A549 (cell line): ENCODE results near the gene APOBEC4.

Experiments
- BHLHE40 ChIP-seq: IDR thresholded peaks from 2 replicates; pipeline ENCODE4 v1.6.1; 2012; ENCODE audit warnings: low read depth, low read length, inconsistent platforms
- CHD2 ChIP-seq: fragments of 150-350 bp; IDR thresholded peaks from 2 replicates; pipeline ENCODE4 v1.6.1; 2014; ENCODE audit warnings: low read length; ENCODE audit not compliant: partially characterized antibody
- CTCF ChIP-seq: fragments of >200 bp; sonication (Bioruptor Twin); formaldehyde crosslinking; IDR thresholded peaks from 3 replicates; pipeline ENCODE4 v1.5.1; 2016
- EP300 ChIP-seq, 2 experiments: fragments of >200 bp; sonication (Bioruptor Twin); formaldehyde crosslinking; IDR thresholded peaks; 2 replicates in 1 of 2; 3 replicates in 1 of 2; pipeline ENCODE4 v1.6.1; 2016 to 2017
- JUNB ChIP-seq: fragments of >200 bp; sonication (Bioruptor Twin); formaldehyde crosslinking; IDR thresholded peaks from 2 replicates; pipeline ENCODE4 v1.6.1; 2016
- MAX ChIP-seq: IDR thresholded peaks from 2 replicates; pipeline ENCODE4 v1.6.1; 2012
- POLR2A ChIP-seq: IDR thresholded peaks from 2 replicates; pipeline ENCODE4 v1.6.1; 2012; ENCODE audit warnings: mild to moderate bottlenecking, low read length
- RCOR1 ChIP-seq: fragments of 150-350 bp; IDR thresholded peaks from 2 replicates; pipeline ENCODE4 v1.6.1; 2014; ENCODE audit warnings: antibody characterized with exemption, low read length, low read depth
- RFX5 ChIP-seq: fragments of 450-650 bp; IDR thresholded peaks from 2 replicates; pipeline ENCODE4 v1.7.1; 2014; ENCODE audit warnings: antibody characterized with exemption, mild to moderate bottlenecking, moderate library complexity
- TP53 ChIP-seq: fragments of 250-450 bp; sonication (Bioruptor Pico); IDR thresholded peaks from 2 replicates; pipeline ENCODE4 v1.5.0; 2021; ENCODE audit warnings: mild to moderate bottlenecking, moderate library complexity
- TF ChIP-seq, protein P1 (sequence below): fragments of 250-450 bp; sonication (Bioruptor Pico); IDR thresholded peaks from 2 replicates; pipeline ENCODE4 v1.5.0; 2020; ENCODE audit warnings: low read depth, mild to moderate bottlenecking, moderate library complexity
- TF ChIP-seq, protein P2 (sequence below): fragments of 200-600 bp; sonication (generic); IDR thresholded peaks from 2 replicates; pipeline ENCODE4 v1.6.1; 2016; ENCODE audit warnings: antibody characterized with exemption, mild to moderate bottlenecking, moderate library complexity
- TF ChIP-seq, protein P3 (sequence below): fragments of >200 bp; sonication (Bioruptor Twin); formaldehyde crosslinking; IDR thresholded peaks from 2 replicates; pipeline ENCODE4 v1.6.1; 2016

DNA sequence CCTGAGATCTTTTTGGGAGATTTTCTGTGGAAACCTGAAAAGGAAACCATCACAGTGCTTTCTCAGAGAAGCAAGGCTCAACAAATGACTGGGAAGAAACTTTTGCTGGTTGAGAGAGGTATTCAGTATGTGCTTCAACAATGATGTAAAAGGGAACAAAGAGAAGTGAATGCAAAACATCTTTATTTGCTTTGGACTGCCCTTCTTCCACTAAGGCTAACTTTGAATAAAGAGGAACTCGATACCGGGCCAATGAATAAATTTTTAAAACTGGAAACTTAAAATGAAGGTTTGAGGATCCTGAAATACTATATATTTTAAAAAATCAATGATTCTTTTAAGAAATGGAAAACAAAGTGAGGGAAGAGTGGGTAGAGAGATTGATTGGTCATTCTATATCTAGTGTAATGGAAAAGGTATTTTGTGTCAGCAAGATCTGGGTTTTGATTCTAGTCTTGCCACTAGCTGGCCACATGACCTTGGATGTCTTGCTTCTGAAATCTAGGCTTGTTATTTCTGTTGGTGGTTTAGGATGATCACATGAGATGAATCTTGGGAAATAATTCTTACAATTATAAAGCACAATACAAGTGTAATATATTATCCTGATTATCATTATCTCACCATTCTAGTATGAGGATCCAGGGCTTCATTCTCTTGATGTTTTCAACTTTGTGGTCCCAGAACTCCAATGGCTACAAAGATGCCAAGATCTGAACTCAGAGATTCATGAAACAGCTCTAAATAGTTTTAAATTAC is 34.6 kb upstream of the APOBEC4 start:
- TF ChIP-seq CTCF (no peak), CHD2 (no peak), POLR2A (no peak), BHLHE40 (no peak), RFX5 (no peak), TP53 (no peak), EP300 (IDR thresholded peaks at IDR 0.05) (no peak), MAX (no peak), RCOR1 (no peak), JUNB (no peak)
- TF ChIP-seq, protein P1, sequence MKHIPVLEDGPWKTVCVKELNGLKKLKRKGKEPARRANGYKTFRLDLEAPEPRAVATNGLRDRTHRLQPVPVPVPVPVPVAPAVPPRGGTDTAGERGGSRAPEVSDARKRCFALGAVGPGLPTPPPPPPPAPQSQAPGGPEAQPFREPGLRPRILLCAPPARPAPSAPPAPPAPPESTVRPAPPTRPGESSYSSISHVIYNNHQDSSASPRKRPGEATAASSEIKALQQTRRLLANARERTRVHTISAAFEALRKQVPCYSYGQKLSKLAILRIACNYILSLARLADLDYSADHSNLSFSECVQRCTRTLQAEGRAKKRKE (CRISPR knock-in tag): no peak
- TF ChIP-seq, protein P2, sequence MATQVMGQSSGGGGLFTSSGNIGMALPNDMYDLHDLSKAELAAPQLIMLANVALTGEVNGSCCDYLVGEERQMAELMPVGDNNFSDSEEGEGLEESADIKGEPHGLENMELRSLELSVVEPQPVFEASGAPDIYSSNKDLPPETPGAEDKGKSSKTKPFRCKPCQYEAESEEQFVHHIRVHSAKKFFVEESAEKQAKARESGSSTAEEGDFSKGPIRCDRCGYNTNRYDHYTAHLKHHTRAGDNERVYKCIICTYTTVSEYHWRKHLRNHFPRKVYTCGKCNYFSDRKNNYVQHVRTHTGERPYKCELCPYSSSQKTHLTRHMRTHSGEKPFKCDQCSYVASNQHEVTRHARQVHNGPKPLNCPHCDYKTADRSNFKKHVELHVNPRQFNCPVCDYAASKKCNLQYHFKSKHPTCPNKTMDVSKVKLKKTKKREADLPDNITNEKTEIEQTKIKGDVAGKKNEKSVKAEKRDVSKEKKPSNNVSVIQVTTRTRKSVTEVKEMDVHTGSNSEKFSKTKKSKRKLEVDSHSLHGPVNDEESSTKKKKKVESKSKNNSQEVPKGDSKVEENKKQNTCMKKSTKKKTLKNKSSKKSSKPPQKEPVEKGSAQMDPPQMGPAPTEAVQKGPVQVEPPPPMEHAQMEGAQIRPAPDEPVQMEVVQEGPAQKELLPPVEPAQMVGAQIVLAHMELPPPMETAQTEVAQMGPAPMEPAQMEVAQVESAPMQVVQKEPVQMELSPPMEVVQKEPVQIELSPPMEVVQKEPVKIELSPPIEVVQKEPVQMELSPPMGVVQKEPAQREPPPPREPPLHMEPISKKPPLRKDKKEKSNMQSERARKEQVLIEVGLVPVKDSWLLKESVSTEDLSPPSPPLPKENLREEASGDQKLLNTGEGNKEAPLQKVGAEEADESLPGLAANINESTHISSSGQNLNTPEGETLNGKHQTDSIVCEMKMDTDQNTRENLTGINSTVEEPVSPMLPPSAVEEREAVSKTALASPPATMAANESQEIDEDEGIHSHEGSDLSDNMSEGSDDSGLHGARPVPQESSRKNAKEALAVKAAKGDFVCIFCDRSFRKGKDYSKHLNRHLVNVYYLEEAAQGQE: no peak
- TF ChIP-seq, protein P3, sequence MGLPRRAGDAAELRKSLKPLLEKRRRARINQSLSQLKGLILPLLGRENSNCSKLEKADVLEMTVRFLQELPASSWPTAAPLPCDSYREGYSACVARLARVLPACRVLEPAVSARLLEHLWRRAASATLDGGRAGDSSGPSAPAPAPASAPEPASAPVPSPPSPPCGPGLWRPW: no peak
